Stimulated activated CD8-positive, alpha-beta memory T cell treated with anti-CD3 and anti-CD28 coated beads, Interleukin-4, amount 100 ng/mL, for 1 hour (primary cell): ENCODE results near the gene MESP2.
A peak's percentile ranks its signal among the peaks of the same experiment; 100 is the strongest.

Source experiments
- DNase-seq, 2 donors: peaks; one replicate each; pipeline ENCODE4 v3.0.0-alpha.2; 2020; ENCODE audit warnings: low read depth in 2 of 2, low spot score in 1 of 2

Gene MESP2

GRCh38 chr15:89755701-89756100, 20.4 kb upstream of the MESP2 start:
- no peak for DNase-seq

- DNase-seq: no peak
Observed at GRCh38 chr15:89756897-89757296, 19.2 kb upstream of the MESP2 start.

DNA sequence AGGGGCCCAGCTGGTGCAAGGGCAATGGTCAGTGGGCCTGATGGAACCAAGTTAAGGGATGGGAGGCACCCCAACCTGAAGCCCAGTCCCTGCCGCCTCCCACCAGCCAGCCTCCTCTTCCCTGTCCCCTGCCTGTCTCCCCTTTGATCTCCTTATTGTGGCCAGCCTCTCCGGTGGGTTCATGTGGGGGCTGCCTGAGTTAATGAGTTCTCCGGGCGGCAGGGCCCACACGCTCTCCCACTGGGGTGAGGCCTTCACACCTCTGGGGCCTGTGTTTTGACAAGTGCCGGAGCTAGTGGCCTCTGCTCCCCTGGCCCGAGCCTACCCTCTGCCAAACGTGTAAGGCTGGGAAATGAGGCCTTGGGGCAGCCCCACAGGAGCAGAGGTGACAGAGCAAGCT, 17.8 kb upstream of the MESP2 start:
- no peak for DNase-seq

GRCh38 chr15:89758981-89759380, 17.2 kb upstream of the MESP2 start:
- no peak for DNase-seq

DNA sequence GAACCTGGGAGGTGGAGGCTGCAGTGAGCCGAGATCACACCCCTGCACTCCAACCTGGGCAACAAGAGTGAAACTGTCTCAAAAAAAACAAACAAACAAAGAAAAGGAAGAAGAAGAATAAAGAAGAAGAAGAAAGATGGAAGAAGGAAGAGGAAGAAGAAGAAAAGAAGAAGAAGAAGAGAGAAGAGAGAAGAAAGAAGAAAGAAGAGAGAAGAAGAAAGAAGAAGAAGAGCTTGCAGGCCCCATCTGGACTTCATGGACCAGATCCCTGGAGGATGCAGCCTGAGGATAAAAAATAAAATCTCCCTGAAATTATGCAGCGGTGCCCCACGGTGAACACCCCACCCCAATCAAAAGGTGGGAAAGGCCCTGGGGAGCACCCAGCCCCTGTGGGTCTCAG, 16.3 kb upstream of the MESP2 start:
- DNase-seq: no peak

DNA sequence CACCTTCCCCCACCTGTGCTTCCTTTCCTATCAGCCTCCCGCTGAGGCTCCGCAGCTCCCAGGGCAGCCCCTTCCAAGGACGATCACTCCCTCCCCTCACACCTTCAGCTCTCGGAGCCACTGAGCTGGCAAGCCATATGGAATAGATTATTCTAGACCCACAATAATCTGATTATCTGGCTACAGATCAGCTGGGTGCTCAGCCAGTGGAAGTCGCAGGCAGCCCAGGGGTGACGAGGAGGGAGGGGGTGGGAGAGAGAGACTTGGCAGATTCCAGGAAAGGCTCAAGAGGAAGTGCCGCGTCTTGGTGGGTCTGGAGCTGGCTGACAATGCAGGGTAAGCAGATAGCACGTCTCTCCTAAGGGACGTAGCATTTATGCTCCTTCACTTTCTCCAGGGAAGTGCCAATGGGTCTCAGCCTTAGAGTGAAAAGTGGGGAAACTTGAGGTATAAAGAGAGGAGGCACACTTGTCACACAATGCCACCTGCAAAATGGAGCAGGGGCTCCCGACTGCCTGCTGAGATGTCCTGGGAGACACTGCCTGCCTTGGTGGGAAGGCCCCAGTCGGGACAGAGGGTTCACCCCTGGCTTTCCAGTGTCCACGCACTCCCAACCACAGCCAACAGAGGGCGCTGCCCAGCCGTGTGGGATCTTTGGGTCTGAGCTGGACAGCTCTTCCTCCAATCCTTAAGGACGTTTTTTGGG, 15.7 kb upstream of the MESP2 start:
- peak; percentile 36 to 37 for DNase-seq

GRCh38 chr15:89761009-89761831, 14.9 kb upstream of the MESP2 start:
- DNase-seq: no peak

DNA sequence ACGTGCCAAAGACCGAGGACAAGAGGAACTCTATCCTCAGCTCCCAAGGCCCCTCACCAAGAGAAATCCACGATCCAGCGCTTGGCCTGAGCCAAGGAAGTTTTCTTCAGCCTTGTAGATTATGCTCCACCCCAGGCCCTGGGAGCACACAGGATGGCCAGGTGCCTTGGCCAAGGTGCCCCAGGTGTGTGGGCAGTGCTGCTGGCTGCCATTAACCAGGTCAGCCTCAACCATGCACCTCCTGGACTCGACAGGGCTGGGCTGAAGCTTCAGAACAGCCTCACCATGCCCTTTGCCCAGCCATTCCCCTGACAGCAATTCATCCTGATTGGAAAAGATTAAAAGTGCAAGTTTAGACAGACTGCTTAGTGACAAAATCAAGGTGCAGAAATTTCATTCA, 14.2 kb upstream of the MESP2 start:
- no peak for DNase-seq

DNA sequence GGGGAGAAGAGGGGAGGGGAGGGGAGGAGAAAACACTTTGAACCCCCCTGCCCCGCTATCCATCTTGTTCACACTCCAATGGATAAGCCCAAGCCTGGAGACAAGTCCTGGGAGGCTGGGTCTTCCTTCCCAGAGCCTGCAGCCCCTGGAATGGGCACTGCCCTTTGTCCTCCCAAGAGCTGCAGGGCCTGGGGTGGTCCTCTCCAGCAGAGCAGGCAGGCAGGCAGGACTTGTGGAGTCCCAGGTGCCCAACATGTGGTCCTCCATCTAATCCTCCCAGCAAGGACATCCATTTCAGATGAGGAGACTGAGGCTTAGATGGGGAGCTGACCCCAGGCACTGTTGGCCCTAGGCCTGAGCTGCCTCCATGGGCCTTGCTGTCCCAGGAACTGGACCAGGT, 10.4 kb upstream of the MESP2 start:
- no peak for DNase-seq

DNA sequence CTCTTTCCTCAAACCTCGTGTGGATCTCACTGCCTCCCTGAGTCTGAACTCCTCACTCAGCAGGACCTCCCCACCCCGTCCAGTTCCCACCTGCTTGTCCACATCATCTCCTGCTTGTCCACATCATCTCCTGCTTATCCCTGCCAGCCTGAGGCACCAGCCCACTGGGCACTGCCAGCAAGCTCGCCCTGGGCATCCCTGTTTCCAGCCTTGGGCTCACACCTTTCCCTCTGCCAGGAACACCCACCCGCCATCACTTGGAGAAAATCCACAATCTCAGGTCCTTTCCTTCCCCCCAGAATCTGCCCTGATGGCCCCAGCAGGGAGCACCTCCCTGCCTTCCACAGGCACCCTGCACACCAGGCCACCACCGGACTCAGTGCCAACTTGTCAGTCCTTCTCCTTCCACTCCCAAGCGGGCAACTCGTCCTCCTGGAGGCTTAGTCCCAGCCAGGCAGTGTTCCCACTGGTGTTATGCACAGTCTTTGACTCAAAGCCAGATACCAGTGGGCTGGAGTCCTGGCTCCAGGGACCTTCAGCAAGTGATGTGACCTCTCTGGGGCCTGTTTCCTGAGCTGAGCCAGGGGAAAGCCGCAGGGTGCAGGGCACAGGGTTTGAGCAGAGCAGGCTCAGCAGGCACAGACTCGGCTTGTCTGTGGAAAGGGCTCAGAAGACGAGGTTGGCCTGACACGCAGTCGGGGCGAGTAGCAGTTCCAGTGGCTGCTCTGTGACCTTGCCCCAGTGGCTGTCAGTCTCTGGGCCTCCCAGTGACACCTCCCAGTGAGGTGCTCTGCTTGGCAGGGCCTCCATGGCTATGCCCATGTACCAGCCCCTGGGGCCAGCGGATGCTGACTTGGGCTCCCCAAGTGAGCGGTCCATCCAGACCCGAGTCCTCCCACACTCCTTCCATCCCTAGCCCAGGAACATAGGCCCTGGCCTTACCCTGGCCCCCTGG, 9.5 kb upstream of the MESP2 start:
- no peak for DNase-seq

DNA sequence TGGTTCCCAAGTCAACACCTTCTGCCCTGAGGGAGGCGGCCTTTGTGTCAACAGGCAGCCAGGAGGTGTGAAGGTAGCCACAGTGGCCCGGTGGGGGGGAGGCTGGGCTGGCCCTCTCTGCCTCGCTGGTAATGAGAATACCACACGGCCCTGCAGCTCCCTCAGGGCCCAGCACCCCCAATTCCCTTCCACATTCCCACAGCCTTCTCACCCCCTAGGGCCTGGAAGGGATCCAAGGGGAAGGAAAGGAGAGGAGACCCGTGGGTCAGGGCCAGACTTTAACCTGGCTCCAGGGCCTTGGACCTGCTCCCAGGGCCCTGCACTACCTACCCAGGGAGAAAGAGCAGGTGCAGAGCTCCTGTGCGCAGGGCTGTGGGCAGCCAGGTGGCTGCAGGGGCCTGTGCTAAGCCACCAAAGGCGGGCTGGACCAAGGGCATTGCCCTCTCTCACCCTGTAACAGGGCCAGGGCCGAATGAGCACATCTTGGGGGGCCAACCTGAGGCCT, 8.7 kb upstream of the MESP2 start:
- no peak for DNase-seq

GRCh38 chr15:89768071-89768500, 8.0 kb upstream of the MESP2 start:
- DNase-seq: no peak

DNA sequence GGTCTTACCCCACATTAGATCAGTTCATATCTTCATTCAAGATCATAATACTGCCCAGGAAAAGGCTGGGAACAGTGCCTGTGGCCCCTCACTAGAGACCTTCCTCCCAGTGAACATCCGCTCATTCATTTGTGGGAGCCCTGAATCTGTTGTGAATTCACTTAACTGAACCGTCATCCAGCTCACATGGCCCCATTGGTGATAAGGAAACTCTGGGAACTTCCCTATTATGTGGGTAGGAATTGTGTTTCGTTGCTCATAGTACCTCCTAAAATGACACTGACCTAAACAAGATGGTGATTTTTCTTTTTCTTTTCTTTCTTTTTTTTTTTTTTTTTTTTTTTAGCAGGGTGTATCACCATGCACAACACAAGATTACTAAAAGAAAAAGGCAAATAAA, 6.8 kb upstream of the MESP2 start:
- DNase-seq: no peak

- DNase-seq: no peak
Observed at GRCh38 chr15:89770041-89770440, 6.1 kb upstream of the MESP2 start.

- DNase-seq: no peak
Observed at GRCh38 chr15:89772932-89773583, 3.1 kb upstream of the MESP2 start.

DNA sequence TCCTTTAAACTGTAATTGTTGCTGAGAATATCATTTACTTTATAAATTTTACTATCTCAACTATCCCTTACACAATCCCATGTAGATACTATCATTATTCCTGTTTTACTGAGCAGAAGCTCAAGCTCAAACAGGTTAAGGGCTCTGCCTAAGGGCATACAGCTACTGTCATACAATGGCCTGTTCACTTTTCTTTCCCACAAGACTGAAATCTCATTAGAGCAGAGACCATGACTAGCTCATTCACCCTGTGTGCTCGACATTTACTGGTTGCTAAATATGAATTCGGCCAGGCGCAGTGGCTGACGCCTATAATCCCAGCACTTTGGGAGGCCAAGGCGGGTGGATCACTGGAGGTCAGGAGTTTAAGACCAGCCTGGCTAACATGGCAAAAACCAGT, 1.6 kb upstream of the MESP2 start:
- DNase-seq: no peak

GRCh38 chr15:89775815-89776214, 317 bp upstream of the MESP2 start:
- DNase-seq: no peak

DNA sequence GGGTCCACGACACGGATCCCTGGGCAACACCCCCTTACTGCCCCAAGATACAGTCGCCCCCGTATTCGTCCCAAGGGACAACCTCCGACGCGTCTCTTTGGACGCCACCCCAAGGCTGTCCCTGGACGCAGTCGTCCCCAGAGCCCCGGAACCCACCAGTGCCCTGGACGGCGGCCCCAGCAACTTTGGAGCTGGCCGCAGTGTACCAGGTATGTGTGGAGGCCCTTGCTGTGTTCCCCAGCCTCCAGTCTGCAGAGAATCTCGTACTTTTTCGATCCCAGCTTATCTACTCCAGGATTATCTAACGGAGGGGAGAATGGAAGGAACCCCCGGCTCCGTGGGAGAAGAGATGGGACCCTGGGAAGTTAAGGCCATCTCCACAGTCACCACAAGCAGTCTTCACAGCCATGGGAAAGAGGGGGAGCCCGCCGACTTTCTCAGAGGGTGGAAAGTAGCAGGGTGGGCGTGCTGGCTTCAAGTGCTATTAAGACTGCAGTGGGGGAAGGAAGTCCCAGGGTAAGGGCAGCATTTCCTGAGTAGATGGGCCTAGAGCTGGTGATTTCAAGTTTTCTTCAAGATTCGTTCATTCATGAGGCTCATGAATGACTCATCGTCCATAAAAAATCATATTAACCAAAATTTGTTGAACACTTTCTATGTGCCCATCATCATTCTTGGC, 1.1 kb downstream of the MESP2 start:
- no peak for DNase-seq

DNA sequence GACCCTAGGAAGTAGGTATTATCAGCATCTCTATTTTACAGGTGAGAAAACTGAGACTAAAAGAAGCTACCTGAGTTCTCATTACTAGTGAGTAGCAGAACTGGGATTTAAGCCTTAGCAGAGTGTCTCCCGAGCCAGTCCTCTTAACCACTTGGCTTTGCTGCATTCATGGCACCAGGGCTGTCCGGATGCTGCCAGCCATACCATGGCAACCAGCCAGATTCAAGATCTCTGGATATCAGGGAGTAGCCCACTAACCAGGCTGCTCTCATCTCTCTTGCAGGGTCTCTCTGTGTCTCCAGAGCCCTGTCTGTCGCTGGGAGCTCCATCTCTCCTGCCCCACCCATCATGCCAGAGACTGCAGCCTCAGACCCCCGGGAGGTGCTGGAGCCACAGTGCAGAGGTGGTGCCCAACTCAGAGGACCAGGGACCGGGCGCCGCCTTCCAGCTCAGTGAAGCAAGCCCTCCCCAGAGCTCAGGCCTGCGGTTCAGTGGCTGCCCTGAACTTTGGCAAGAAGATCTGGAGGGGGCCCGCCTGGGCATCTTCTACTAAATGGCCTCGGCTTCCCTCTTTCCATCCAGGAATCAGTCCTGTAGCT, 1.7 kb downstream of the MESP2 start:
- DNase-seq: no peak

- DNase-seq: no peak
Observed at GRCh38 chr15:89778861-89779260, 2.7 kb downstream of the MESP2 start.
